IMR-90 (cell line): ENCODE results near the gene MYO10. TPM values are rescaled to one million over a fixed set of nuclear protein-coding genes. Genes with fewer than 3 reads are reported as not detected.
A peak's percentile ranks its signal among the peaks of the same experiment; 100 is the strongest.

Experiments used
- ATAC-seq: fragments of 200-7000 bp; cut with Tn5 transposase; 2 replicates; pipeline ENCODE4 v1.9.1; 2020; ENCODE audit warnings: low read depth, mild to moderate bottlenecking, moderate library complexity
- BruUV-seq: library from RNA; stranded (reverse); fragments of 400-500 nt; replicated peaks from 2 replicates; lab custom pipeline; 2021; lab: Mats Ljungman, UMichigan
- CTCF ChIA-PET: fragments of 300-600 bp; formaldehyde crosslinking; extraction: SDS; loops from one replicate; lab custom pipeline; 2021; ENCODE audit warnings: antibody characterized with exemption; lab: Yijun Ruan, JAX
- POLR2A ChIA-PET: fragments of 300-600 bp; sonication (Branson Sonifier 250); formaldehyde crosslinking; loops from one replicate; lab custom pipeline; 2022; ENCODE audit warnings: antibody characterized with exemption; ENCODE audit not compliant: unreplicated experiment; lab: Charles Lee
- DNase-seq: peaks from one replicate; pipeline ENCODE4 v3.0.0; 2013
- H2AFZ ChIP-seq: replicated peaks from 2 replicates; pipeline ENCODE3; 2013; ENCODE audit warnings: low read length, mild to moderate bottlenecking; ENCODE audit not compliant: poor library complexity
- H2AK5ac ChIP-seq: 2 replicates; pipeline ENCODE4 v1.6.1; 2013; ENCODE audit warnings: low read depth, low read length, inconsistent platforms
- H2AK9ac ChIP-seq: replicated peaks from 2 replicates; pipeline ENCODE3; 2013; ENCODE audit warnings: mild to moderate bottlenecking, low read depth, low read length, moderate library complexity; ENCODE audit not compliant: poor library complexity
- H2BK120ac ChIP-seq: 2 replicates; pipeline ENCODE4 v1.6.1; 2013; ENCODE audit warnings: low read depth, low read length, inconsistent platforms
- H2BK15ac ChIP-seq: 3 replicates; pipeline ENCODE4 v1.6.1; 2013; ENCODE audit warnings: low read depth, low read length, inconsistent platforms
- H2BK20ac ChIP-seq: 2 replicates; pipeline ENCODE4 v1.6.1; 2013; ENCODE audit warnings: low read depth, mild to moderate bottlenecking, inconsistent platforms, low read length, moderate library complexity
- H2BK5ac ChIP-seq: 2 replicates; pipeline ENCODE4 v1.6.1; 2013; ENCODE audit warnings: mild to moderate bottlenecking, low read depth, low read length, inconsistent platforms; ENCODE audit not compliant: poor library complexity, severe bottlenecking
- H3K14ac ChIP-seq: replicated peaks from 2 replicates; pipeline ENCODE4 v1.6.1; 2013; ENCODE audit warnings: low read depth, low read length, inconsistent platforms
- H3K18ac ChIP-seq: 2 replicates; pipeline ENCODE4 v1.6.1; 2013; ENCODE audit warnings: low read depth, low read length, control low read depth
- H3K23ac ChIP-seq: 2 replicates; pipeline ENCODE4 v1.6.1; 2013; ENCODE audit warnings: low read depth, low read length, inconsistent platforms
- H3K27ac ChIP-seq: 2 replicates; pipeline ENCODE4 v1.5.1; 2013; ENCODE audit warnings: mild to moderate bottlenecking, control low read depth, low read length; ENCODE audit not compliant: insufficient read depth
- H3K27me3 ChIP-seq: 2 replicates; pipeline ENCODE4 v1.6.1; 2013; ENCODE audit warnings: low read length; ENCODE audit not compliant: control insufficient read depth, insufficient read depth
- H3K36me3 ChIP-seq: 2 replicates; pipeline ENCODE4 v1.6.1; 2013; ENCODE audit warnings: low read length, mixed read lengths; ENCODE audit not compliant: control insufficient read depth, insufficient read depth
- H3K4ac ChIP-seq: 2 replicates; pipeline ENCODE4 v1.6.1; 2013; ENCODE audit warnings: low read depth, low read length, inconsistent platforms
- H3K4me1 ChIP-seq: 2 replicates; pipeline ENCODE4 v1.6.1; 2013; ENCODE audit warnings: low read length, mixed read lengths; ENCODE audit not compliant: control insufficient read depth, insufficient read depth
- H3K4me2 ChIP-seq: 2 replicates; pipeline ENCODE4 v1.6.1; 2013; ENCODE audit warnings: low read depth, mild to moderate bottlenecking, control low read depth, low read length, moderate library complexity
- H3K4me3 ChIP-seq: 2 replicates; pipeline ENCODE4 v1.5.1; 2013; ENCODE audit warnings: low read depth, mild to moderate bottlenecking, control low read depth, low read length, moderate library complexity; ENCODE audit not compliant: insufficient read depth
- H3K56ac ChIP-seq: 2 replicates; pipeline ENCODE4 v1.6.1; 2013; ENCODE audit warnings: low read length, inconsistent platforms; ENCODE audit not compliant: insufficient read depth; ENCODE audit errors: extremely low read depth
- H3K79me1 ChIP-seq, 2 experiments: 2 replicates each; pipeline ENCODE4 v1.6.1; 2013; ENCODE audit warnings: low read length in 2 of 2, inconsistent platforms in 1 of 2, low read depth in 1 of 2
- H3K9ac ChIP-seq: 2 replicates; pipeline ENCODE4 v1.6.1; 2013; ENCODE audit warnings: low read depth, low read length, control low read depth
- H3K9me1 ChIP-seq: 2 replicates; pipeline ENCODE4 v1.6.1; 2013; ENCODE audit warnings: low read length, inconsistent platforms; ENCODE audit not compliant: insufficient read depth
- H3K9me3 ChIP-seq: 2 replicates; pipeline ENCODE4 v1.6.1; 2013; ENCODE audit warnings: low read length; ENCODE audit not compliant: control insufficient read depth, insufficient read depth
- H4K20me1 ChIP-seq: 2 replicates; pipeline ENCODE4 v1.6.1; 2013; ENCODE audit warnings: low read length, inconsistent platforms; ENCODE audit not compliant: insufficient read depth
- H4K5ac ChIP-seq: 2 replicates; pipeline ENCODE4 v1.6.1; 2013; ENCODE audit warnings: mild to moderate bottlenecking, low read depth, low read length, control low read depth
- H4K8ac ChIP-seq, 2 experiments: 2 replicates each; pipeline ENCODE4 v1.6.1; 2013; ENCODE audit warnings: low read depth in 2 of 2, low read length in 2 of 2, control low read depth in 1 of 2, inconsistent platforms in 1 of 2
- H4K91ac ChIP-seq: 2 replicates; pipeline ENCODE4 v1.6.1; 2013; ENCODE audit warnings: low read depth, low read length, inconsistent platforms; ENCODE audit not compliant: insufficient read depth
- POLR2A ChIP-seq: IDR thresholded peaks from 2 replicates; pipeline ENCODE4 v1.6.1; 2012; ENCODE audit warnings: mild to moderate bottlenecking, low read depth, low read length
- RAD21 ChIP-seq: IDR thresholded peaks from 2 replicates; pipeline ENCODE4 v1.6.1; 2012; ENCODE audit warnings: low read length, improper control_type of control experiment
- SMC3 ChIP-seq: fragments of 150-350 bp; IDR thresholded peaks from 2 replicates; pipeline ENCODE4 v1.6.1; 2016; ENCODE audit warnings: low read depth, mild to moderate bottlenecking, antibody characterized with exemption, low read length, moderate library complexity
- WGBS, 2 experiments: methylation state at CpG; one replicate each; pipeline versions ENCODE4 v1.1.5 to v1.1.7; 2013; ENCODE audit warnings: missing lambda C conversion rate in 2 of 2; ENCODE audit not compliant: insufficient read length in 1 of 2; ENCODE audit errors: extremely low coverage in 2 of 2; 5-methylcytosine and 5-hydroxymethylcytosine counted together
- dilution Hi-C: fragments of 300-500 bp; cut with HindIII; formaldehyde crosslinking; loops from one replicate; pipeline ENCODE4 v1.14.3; 2018; ENCODE audit warnings: low sequenced_read_pairs; ENCODE audit not compliant: unreplicated experiment
- in situ Hi-C: fragments of 300-500 bp; cut with MboI; formaldehyde crosslinking; loops from 3 replicates; pipeline ENCODE4 v1.14.3; 2019; ENCODE audit warnings: low sequenced_read_pairs, inconsistent platforms, mixed read lengths
- intact Hi-C: fragments of 100-400 bp; cut with micrococcal nuclease; formaldehyde crosslinking; loops from 2 replicates; pipeline ENCODE4 v1.10.0; 2022
- polyA plus RNA-seq, 3 experiments: library from polyadenylated mRNA; depleted of rRNA; stranded (reverse); fragments of >200 nt; gene quantifications; 2 replicates each; pipeline ENCODE4 v1.2.3, GENCODE V29; 2012; ENCODE audit warnings: low replicate concordance in 1 of 3
- total RNA-seq: library from RNA; depleted of rRNA; stranded (reverse); fragments of >200 nt; gene quantifications from 2 replicates; pipeline ENCODE4 v1.2.3, GENCODE V29; 2012

The MYO10 gene
- total and polyA plus RNA-seq, 2 of the 4 experiments (the other 2 are of a cell fraction), result 39.9 to 115 TPM

DNA sequence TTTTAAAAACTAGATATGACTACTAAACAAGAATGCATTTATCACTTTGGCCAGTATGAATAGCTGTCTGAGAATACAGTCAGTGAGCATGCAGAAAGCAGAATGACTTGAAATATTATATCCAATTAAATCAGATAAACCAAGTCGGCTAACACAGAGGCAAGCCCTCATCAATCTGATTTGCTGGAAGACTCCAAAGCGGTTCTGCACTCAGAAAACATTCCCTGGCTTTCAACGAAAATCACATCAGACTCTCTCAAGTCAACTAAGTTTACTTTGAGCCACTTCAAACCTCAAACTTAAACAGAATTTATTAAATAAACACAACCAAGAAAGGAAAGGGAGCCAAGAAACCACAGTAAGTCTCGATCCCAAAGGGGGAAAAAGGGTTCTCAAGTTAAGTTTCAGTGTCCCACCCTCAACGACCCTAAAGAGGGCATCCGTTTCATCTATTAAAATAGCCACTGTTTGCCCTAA lies 1.4 kb downstream of the MYO10 start:
- peak overlapping the region; percentile 83 for H2BK120ac ChIP-seq
- H2AK9ac ChIP-seq, result peak overlapping the region; percentile 94
- H3K14ac ChIP-seq, result peak overlapping the region; percentile 83
- H2BK5ac ChIP-seq, result peak overlapping the region; percentile 84
- in situ Hi-C loops (loop anchor here (5.0 kb wide), 3 partner anchors 132 to 253 kb away; no protein-coding TSS in a partner anchor), dilution Hi-C loops (no loop called here), intact Hi-C loops (loop anchor here (1.0 to 5.0 kb wide), 7 partner anchors 66 to 256 kb away; no protein-coding TSS in a partner anchor)
- H3K4ac ChIP-seq, result peak overlapping the region; percentile 88; the same call in 1 of the 2 replicates
- H3K27ac ChIP-seq, result peak overlapping the region; percentile 99
- ChIA-PET POLR2A (no interaction called here), CTCF (interaction anchor here (3.4 kb wide), 1 partner anchor 198 kb away, joined by 19 read pairs; no protein-coding TSS in a partner anchor)
- TF ChIP-seq RAD21 (no peak), SMC3 (no peak), POLR2A (peak; percentile 48; the same call in 1 of the 2 replicates)
- peaks cover 2% of the 10 kb centered on the region; the same call in 1 of the 2 replicates for H3K36me3 ChIP-seq
- peak overlapping the region; percentile 86 for H3K23ac ChIP-seq
- H2BK15ac ChIP-seq, result peak overlapping the region; percentile 43; the same call in 1 of the 3 replicates
- H2AK5ac ChIP-seq, result no peak overlapping the region
- no peak overlapping the region for H2AFZ ChIP-seq
- peaks cover 20% of the 10 kb centered on the region for H3K9me1 ChIP-seq
- H3K4me1 ChIP-seq, result peaks cover 15% of the 10 kb centered on the region
- peak overlapping the region; percentile 95 for H3K56ac ChIP-seq
- WGBS, 2 experiments, result 0% methylated on average over 3 of the region's 6 CpGs; no CpG with 5 or more reads in 1 of the 2 experiments
- peaks cover 0 to 40% of the 10 kb centered on the region in 2 experiments; a peak in 3 of 4 replicates for H3K79me1 ChIP-seq
- H3K27me3 ChIP-seq, result no peaks in the 10 kb centered on the region
- no peaks in the 10 kb centered on the region for H3K9me3 ChIP-seq
- H4K8ac ChIP-seq, result peak overlapping the region; percentile 25 to 78; a peak in 3 of 4 replicates
- DNase-seq, result peak; percentile 45
- peak overlapping the region; percentile 98 for H3K9ac ChIP-seq
- ATAC-seq, result no peak
- peak overlapping the region; percentile 95 for H3K18ac ChIP-seq
- peaks cover 59% of the 10 kb centered on the region for H4K20me1 ChIP-seq
- H3K4me2 ChIP-seq, result peak overlapping the region; percentile 64; the same call in 1 of the 2 replicates
- peak overlapping the region; percentile 85 for H3K4me3 ChIP-seq
- BruUV-seq, result no TSS peak
- H4K5ac ChIP-seq, result peak overlapping the region; percentile 79; the same call in 1 of the 2 replicates
- peak overlapping the region; percentile 76 for H4K91ac ChIP-seq
- H2BK20ac ChIP-seq, result no peak overlapping the region
